ENCODE data around the gene ENKD1. TPM values are rescaled to one million over a fixed set of nuclear protein-coding genes. Genes with fewer than 3 reads are reported as not detected.

Gene ENKD1
- total RNA-seq, 2 experiments from 2014 or later, result 15.0 to 17.0 TPM

- ChIA-PET POLR2A (interaction anchor here (0.6 kb wide), 1 partner anchor 144 kb away, joined by 3 read pairs; no protein-coding TSS in a partner anchor), CTCF (interaction anchor here (1.4 kb wide), 1 partner anchor 12 kb away, joined by 5 read pairs; no protein-coding TSS in a partner anchor)
These were observed 13.7 kb upstream of the ENKD1 start for GRCh38 chr16:67679935-67680897.

GRCh38 chr16:67678354-67679023 is 11.9 kb upstream of the ENKD1 start:
- CTCF ChIA-PET, result interaction anchor here (0.7 kb wide), 3 partner anchors 11 to 360 kb away, joined by 3 to 4 read pairs (median 3); no protein-coding TSS in a partner anchor

GRCh38 chr16:67677712-67678111 is 11.2 kb upstream of the ENKD1 start:
- POLR2A ChIA-PET, result no interaction called here

More at GRCh38 chr16:67678354-67679023, 11.9 kb upstream of the ENKD1 start:
- POLR2A ChIA-PET, result interaction anchor here (0.7 kb wide), 1 partner anchor 50 kb away, joined by 4 read pairs; no protein-coding TSS in a partner anchor

GRCh38 chr16:67676939-67677338 is 10.4 kb upstream of the ENKD1 start:
- CTCF ChIA-PET, result no interaction called here
- POLR2A ChIA-PET, result no interaction called here

More at GRCh38 chr16:67677712-67678111, 11.2 kb upstream of the ENKD1 start:
- CTCF ChIA-PET, result interaction anchor here (0.7 kb wide), 1 partner anchor 10 kb away, joined by 3 read pairs; no protein-coding TSS in a partner anchor

GRCh38 chr16:67676516-67676915 is 10.0 kb upstream of the ENKD1 start:
- ChIA-PET CTCF (no interaction called here), POLR2A (no interaction called here)

GRCh38 chr16:67675999-67676398 is 9.4 kb upstream of the ENKD1 start:
- CTCF ChIA-PET, result no interaction called here
- POLR2A ChIA-PET, result no interaction called here

GRCh38 chr16:67675579-67675935 is 9.0 kb upstream of the ENKD1 start:
- CTCF ChIA-PET, result no interaction called here
- POLR2A ChIA-PET, result no interaction called here

GRCh38 chr16:67674851-67675578 is 8.5 kb upstream of the ENKD1 start:
- ChIA-PET CTCF (no interaction called here), POLR2A (no interaction called here)

GRCh38 chr16:67673712-67674580 is 7.4 kb upstream of the ENKD1 start:
- ChIA-PET CTCF (interaction anchor here (0.6 to 2.0 kb wide), 2 partner anchors 108 to 142 kb away, joined by 4 to 9 read pairs; no protein-coding TSS in a partner anchor), POLR2A (no interaction called here)

- ChIA-PET POLR2A (no interaction called here), CTCF (interaction anchor here (0.5 to 4.1 kb wide), 8 partner anchors 9 to 168 kb away, joined by 3 to 19 read pairs (median 3); no protein-coding TSS in a partner anchor)
These were observed 6.5 kb upstream of the ENKD1 start for GRCh38 chr16:67672739-67673662.

- ChIA-PET POLR2A (no interaction called here), CTCF (interaction anchor here (0.5 to 4.1 kb wide), 5 partner anchors 9 to 169 kb away, joined by 3 to 19 read pairs (median 3); no protein-coding TSS in a partner anchor)
These were observed 5.8 kb upstream of the ENKD1 start for GRCh38 chr16:67672306-67672705.

GRCh38 chr16:67669499-67670101 is 3.0 kb upstream of the ENKD1 start:
- POLR2A ChIA-PET, result no interaction called here
- CTCF ChIA-PET, result interaction anchor here (1.0 to 4.1 kb wide), 5 partner anchors 10 to 156 kb away, joined by 3 to 19 read pairs (median 5); partner anchors contain the start of gene ACD

- CTCF ChIA-PET, result interaction anchor here (0.6 to 5.0 kb wide), 13 partner anchors 9 to 215 kb away, joined by 3 to 42 read pairs (median 5); partner anchors contain the start of genes ACD, ATP6V0D1 and GFOD2
- POLR2A ChIA-PET, result no interaction called here
These were observed 2.1 kb upstream of the ENKD1 start for GRCh38 chr16:67668495-67669157.

- CTCF ChIA-PET, result interaction anchor here (0.5 to 5.0 kb wide), 18 partner anchors 8 to 216 kb away, joined by 3 to 42 read pairs (median 3); partner anchors contain the start of genes ACD, ATP6V0D1 and GFOD2
- POLR2A ChIA-PET, result interaction anchor here (1.1 to 1.2 kb wide), 2 partner anchors 10 to 138 kb away, joined by 3 to 4 read pairs; partner anchors contain the start of genes RANBP10 and TSNAXIP1
These were observed 1.4 kb upstream of the ENKD1 start for GRCh38 chr16:67667817-67668494.

GRCh38 chr16:67667453-67667816 is 885 bp upstream of the ENKD1 start:
- ChIA-PET POLR2A (interaction anchor here (1.1 to 1.2 kb wide), 2 partner anchors 10 to 139 kb away, joined by 3 to 4 read pairs; partner anchors contain the start of genes RANBP10 and TSNAXIP1), CTCF (interaction anchor here (0.5 to 5.0 kb wide), 16 partner anchors 8 to 204 kb away, joined by 3 to 42 read pairs (median 4); partner anchors contain the start of genes ACD, ATP6V0D1 and GFOD2)
